RWPE1 (cell line): ENCODE results near the gene DPP6.

ENCODE experiments used
- CTCF ChIA-PET: fragments of 350-600 bp; sonication (Branson Sonifier 250); formaldehyde crosslinking; extraction: SDS; loops from one replicate; lab custom pipeline; 2021; lab: Yijun Ruan, JAX
- POLR2A ChIA-PET: fragments of 400-600 bp; formaldehyde crosslinking; extraction: SDS; loops from one replicate; lab custom pipeline; 2020; ENCODE audit warnings: antibody characterized with exemption; ENCODE audit not compliant: low non-redundant PET; lab: Yijun Ruan, JAX
- DNase-seq: peaks from one replicate; pipeline ENCODE4 v3.0.0; 2012; ENCODE audit warnings: low spot score
- H3K27ac ChIP-seq: fragments of 450-650 bp; 2 replicates; pipeline ENCODE4 v1.5.1; 2017
- TF ChIP-seq, protein P1 (sequence below): fragments of 450-650 bp; conservative IDR thresholded peaks from 2 replicates; pipeline ENCODE4 v1.5.1; 2017; ENCODE audit warnings: low read depth, mild to moderate bottlenecking

Gene DPP6

GRCh38 chr7:154489897-154490296, 437.7 kb downstream of the DPP6 start:
- ChIA-PET POLR2A (no interaction called here), CTCF (interaction anchor here (0.5 kb wide), 1 partner anchor 468 kb away, joined by 3 read pairs; no protein-coding TSS in a partner anchor)
- TF ChIP-seq, protein P1, sequence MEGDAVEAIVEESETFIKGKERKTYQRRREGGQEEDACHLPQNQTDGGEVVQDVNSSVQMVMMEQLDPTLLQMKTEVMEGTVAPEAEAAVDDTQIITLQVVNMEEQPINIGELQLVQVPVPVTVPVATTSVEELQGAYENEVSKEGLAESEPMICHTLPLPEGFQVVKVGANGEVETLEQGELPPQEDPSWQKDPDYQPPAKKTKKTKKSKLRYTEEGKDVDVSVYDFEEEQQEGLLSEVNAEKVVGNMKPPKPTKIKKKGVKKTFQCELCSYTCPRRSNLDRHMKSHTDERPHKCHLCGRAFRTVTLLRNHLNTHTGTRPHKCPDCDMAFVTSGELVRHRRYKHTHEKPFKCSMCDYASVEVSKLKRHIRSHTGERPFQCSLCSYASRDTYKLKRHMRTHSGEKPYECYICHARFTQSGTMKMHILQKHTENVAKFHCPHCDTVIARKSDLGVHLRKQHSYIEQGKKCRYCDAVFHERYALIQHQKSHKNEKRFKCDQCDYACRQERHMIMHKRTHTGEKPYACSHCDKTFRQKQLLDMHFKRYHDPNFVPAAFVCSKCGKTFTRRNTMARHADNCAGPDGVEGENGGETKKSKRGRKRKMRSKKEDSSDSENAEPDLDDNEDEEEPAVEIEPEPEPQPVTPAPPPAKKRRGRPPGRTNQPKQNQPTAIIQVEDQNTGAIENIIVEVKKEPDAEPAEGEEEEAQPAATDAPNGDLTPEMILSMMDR, result no peak
- no peak overlapping the region for H3K27ac ChIP-seq
- DNase-seq, result no peak

DNA sequence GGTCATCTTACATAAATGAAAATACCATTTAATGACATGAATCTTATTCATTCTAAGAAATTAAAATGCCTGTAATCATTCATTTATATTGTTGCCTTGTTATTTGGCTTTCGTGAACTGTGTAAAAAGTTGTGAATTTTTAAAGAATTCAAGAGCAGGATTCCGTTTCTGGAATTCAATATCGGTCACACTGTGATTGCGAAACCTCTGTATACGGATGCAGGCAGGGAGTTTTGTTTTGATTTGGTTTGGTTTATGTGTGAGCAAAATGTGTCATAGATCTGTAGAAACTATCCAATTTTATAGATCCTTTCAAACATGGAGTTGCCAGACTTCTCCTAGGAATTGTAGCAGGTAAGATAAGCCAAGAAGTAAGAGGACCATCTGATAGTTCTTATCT, 441.4 kb downstream of the DPP6 start:
- POLR2A ChIA-PET, result no interaction called here
- TF ChIP-seq, protein P1, result no peak
- H3K27ac ChIP-seq, result no peak overlapping the region
- no peak for DNase-seq
- CTCF ChIA-PET, result no interaction called here

GRCh38 chr7:154497751-154498150, 445.6 kb downstream of the DPP6 start:
- no peak for DNase-seq
- POLR2A ChIA-PET, result no interaction called here
- CTCF ChIA-PET, result no interaction called here
- H3K27ac ChIP-seq, result no peak overlapping the region
- TF ChIP-seq, protein P1, result no peak

- DNase-seq, result peak; percentile 25
- no peak overlapping the region for H3K27ac ChIP-seq
- ChIA-PET POLR2A (no interaction called here), CTCF (interaction anchor here (0.5 to 0.9 kb wide), 3 partner anchors 12 to 216 kb away, joined by 5 to 6 read pairs (median 6); no protein-coding TSS in a partner anchor)
- TF ChIP-seq, protein P1, result peak; percentile 47
These were observed 451.9 kb downstream of the DPP6 start for GRCh38 chr7:154503962-154504550.

DNA sequence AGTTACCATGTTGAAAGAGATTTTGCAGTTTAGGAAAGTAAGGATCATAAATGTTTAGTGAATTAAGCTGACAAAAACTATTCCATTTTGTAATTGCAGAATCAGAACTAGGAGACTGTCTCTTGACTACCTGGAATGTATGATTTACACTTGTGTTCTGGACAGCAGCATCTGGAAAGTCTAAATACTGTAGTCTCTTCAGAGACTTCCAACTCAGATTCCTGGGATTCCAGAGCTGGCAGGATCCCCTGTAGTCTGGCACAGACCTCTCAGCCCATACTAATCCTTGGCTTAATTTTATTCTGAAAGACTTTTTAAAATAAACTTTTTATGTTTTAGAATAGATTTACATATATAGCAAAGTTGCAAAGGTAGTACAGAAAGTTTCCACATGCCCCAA, 452.7 kb downstream of the DPP6 start:
- H3K27ac ChIP-seq, result no peak overlapping the region
- POLR2A ChIA-PET, result no interaction called here
- CTCF ChIA-PET, result no interaction called here
- TF ChIP-seq, protein P1, result no peak
- DNase-seq, result no peak

DNA sequence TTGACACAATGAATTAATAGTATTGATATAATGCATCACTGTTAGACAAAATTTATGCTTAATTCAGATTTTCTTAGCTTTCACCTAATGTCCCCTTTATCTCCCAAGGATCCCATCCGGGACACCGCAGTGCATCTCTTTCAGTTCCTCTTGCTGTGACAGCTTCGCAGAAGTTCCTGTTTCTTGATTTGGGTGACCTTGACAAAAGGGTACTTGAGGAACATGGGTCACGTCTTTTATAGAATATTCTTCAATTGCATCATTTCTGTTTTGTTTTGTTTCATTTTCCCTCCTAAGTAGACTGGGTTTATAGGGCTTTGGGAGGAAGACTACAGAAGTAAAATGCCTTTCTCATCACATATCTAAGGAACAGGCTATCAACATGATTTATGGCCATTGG, 453.2 kb downstream of the DPP6 start:
- TF ChIP-seq, protein P1, result no peak
- no peak for DNase-seq
- ChIA-PET CTCF (no interaction called here), POLR2A (no interaction called here)
- no peak overlapping the region for H3K27ac ChIP-seq
